ENCODE results near the gene BABAM2. TPM values are rescaled to one million over a fixed set of nuclear protein-coding genes. Genes with fewer than 3 reads are reported as not detected.

Gene BABAM2
- total RNA-seq, 2 experiments from 2014 or later, result 19.7 to 33.2 TPM

DNA sequence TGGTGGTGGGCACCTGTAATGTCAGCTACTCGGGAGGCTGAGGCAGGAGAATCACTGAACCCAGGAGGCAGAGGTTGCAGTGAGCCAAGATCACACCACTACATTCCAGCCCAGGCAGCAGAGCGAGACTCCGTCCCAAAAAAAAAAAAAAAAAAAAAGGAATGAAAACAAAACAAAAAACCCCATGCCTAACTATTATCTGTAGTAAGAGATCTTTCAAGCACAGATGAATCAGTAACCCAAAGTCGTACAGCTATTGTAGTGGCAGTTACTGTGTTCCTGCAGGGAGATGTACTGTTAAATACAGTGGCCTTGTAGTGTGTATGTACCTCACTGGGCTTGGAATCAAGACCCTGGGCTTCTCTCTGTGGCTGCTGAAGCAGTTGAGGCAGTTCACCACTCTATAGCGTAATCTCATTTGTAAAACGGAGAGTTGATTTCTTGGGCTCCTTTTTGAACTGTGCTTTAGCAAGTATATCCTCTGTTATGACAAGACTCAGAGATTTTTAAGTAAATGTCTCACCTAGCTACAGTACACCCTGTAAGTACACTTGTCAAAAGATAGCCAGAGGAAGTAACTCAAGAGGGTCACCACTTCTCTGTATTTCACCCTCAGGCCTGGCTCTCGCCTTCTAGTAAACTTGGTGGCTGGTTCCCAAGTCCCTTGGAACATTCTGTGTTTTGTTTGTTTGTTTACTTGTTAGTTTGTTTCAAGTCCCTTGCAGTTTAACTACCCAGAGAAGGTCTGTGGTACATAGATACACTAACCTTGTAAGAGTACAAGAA, 392.5 kb downstream of the BABAM2 start:
- Histone ChIP-seq H3K4me2 (ENCODE audit: low read length) (no peak overlapping the region), H3K9me3 (ENCODE audit: low read length) (no peaks in the 10 kb centered on the region), H3K9me2 (ENCODE audit: insufficient read depth, low read length) (no peaks in the 10 kb centered on the region), H3K79me2 (ENCODE audit: insufficient read depth, low read depth, low read length) (no peaks in the 10 kb centered on the region), H3K4me1 (ENCODE audit: insufficient read depth, low read length, poor library complexity, severe bottlenecking) (no peaks in the 10 kb centered on the region), H3K36me3 (ENCODE audit: insufficient read depth, low read length) (no peaks in the 10 kb centered on the region), H2AFZ (ENCODE audit: low read length) (no peak overlapping the region), H3K4me3 (ENCODE audit: low read depth, low read length, poor library complexity, severe bottlenecking) (no peak overlapping the region), H3K27ac (ENCODE audit: low read depth, low read length, poor library complexity, severe bottlenecking) (no peak overlapping the region), H4K20me1 (ENCODE audit: insufficient read depth, low read length) (no peaks in the 10 kb centered on the region)
- CTCF ChIA-PET (ENCODE audit: unreplicated experiment), result no interaction called here
- no peak for DNase-seq (ENCODE audit: low spot score)
- POLR2A ChIA-PET, result no interaction called here
- intact Hi-C loops (cut with micrococcal nuclease; ENCODE audit: unreplicated experiment), result no loop called here
- no peak for TF ChIP-seq EZH2phosphoT487 (IDR thresholded peaks at IDR 0.05; ENCODE audit: borderline replicate concordance, low read depth, low read length)
- TF ChIP-seq, protein P1, sequence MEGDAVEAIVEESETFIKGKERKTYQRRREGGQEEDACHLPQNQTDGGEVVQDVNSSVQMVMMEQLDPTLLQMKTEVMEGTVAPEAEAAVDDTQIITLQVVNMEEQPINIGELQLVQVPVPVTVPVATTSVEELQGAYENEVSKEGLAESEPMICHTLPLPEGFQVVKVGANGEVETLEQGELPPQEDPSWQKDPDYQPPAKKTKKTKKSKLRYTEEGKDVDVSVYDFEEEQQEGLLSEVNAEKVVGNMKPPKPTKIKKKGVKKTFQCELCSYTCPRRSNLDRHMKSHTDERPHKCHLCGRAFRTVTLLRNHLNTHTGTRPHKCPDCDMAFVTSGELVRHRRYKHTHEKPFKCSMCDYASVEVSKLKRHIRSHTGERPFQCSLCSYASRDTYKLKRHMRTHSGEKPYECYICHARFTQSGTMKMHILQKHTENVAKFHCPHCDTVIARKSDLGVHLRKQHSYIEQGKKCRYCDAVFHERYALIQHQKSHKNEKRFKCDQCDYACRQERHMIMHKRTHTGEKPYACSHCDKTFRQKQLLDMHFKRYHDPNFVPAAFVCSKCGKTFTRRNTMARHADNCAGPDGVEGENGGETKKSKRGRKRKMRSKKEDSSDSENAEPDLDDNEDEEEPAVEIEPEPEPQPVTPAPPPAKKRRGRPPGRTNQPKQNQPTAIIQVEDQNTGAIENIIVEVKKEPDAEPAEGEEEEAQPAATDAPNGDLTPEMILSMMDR (conservative IDR thresholded peaks at IDR 0.05; ENCODE audit: low read length), result no peak
- no TSS peak for BruUV-seq (replicated peaks)

DNA sequence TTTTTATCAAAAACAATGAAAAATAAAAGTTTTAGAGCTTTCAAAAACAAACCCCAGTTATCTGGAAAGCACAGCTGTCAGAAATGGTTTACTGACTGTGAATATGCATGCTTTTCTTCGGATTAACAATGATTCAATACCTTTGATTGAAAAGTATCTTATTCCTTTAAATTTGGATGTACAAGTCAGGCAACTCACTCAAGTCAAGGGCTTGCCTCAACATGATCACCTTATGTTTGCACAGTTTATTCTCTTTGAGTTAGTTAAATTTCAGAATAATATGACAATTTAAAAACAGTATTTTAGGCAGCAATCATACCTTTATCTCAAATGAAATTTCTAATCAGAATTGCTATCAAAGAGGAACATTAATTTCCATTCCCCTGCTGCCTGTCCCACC, 393.3 kb downstream of the BABAM2 start:
- POLR2A ChIA-PET, result interaction anchor here (0.6 kb wide), 1 partner anchor 192 kb away, joined by 3 read pairs; no protein-coding TSS in a partner anchor
- DNase-seq (ENCODE audit: low spot score), result no peak
- Histone ChIP-seq H3K9me2 (ENCODE audit: insufficient read depth, low read length) (no peaks in the 10 kb centered on the region), H3K4me2 (ENCODE audit: low read length) (no peak overlapping the region), H3K9me3 (ENCODE audit: low read length) (no peaks in the 10 kb centered on the region), H3K27ac (ENCODE audit: low read depth, low read length, poor library complexity, severe bottlenecking) (no peak overlapping the region), H3K79me2 (ENCODE audit: insufficient read depth, low read depth, low read length) (no peaks in the 10 kb centered on the region), H4K20me1 (ENCODE audit: insufficient read depth, low read length) (no peaks in the 10 kb centered on the region), H3K36me3 (ENCODE audit: insufficient read depth, low read length) (no peaks in the 10 kb centered on the region), H2AFZ (ENCODE audit: low read length) (no peak overlapping the region), H3K4me3 (ENCODE audit: low read depth, low read length, poor library complexity, severe bottlenecking) (no peak overlapping the region), H3K4me1 (ENCODE audit: insufficient read depth, low read length, poor library complexity, severe bottlenecking) (no peaks in the 10 kb centered on the region)
- CTCF ChIA-PET (ENCODE audit: unreplicated experiment), result no interaction called here
- no TSS peak for BruUV-seq (replicated peaks)
- no peak for TF ChIP-seq EZH2phosphoT487 (IDR thresholded peaks at IDR 0.05; ENCODE audit: borderline replicate concordance, low read depth, low read length)
- TF ChIP-seq, protein P1 (conservative IDR thresholded peaks at IDR 0.05; ENCODE audit: low read length), result no peak
- intact Hi-C loops (cut with micrococcal nuclease; ENCODE audit: unreplicated experiment), result no loop called here

DNA sequence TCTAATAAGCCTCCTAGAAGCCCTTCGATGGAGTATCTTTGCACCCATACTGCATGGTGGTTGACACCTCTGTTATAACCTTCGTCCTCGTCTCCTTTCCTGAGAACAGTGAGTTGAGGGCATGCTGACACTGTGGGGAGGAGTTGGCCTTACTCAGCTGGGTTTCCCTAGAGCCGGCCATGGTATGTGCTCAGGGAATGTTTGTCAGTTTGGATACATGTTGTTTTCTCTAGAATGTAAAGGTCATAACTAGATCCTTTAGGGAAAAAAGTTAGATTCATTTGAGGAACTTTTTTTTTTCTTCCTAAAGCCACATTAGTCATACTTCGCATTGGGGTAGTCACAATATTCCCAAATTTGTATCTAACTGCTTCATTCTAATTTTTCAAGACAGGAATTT, 396.1 kb downstream of the BABAM2 start:
- no peaks in the 10 kb centered on the region for H3K4me1 ChIP-seq (ENCODE audit: insufficient read depth, low read length, poor library complexity, severe bottlenecking)
- no peak for DNase-seq (ENCODE audit: low spot score)
- ChIA-PET CTCF (ENCODE audit: unreplicated experiment) (no interaction called here), POLR2A (interaction anchor here (0.7 kb wide), 1 partner anchor 253 kb away, joined by 3 read pairs; no protein-coding TSS in a partner anchor)
- H3K27ac ChIP-seq (ENCODE audit: low read depth, low read length, poor library complexity, severe bottlenecking), result no peak overlapping the region
- no peaks in the 10 kb centered on the region for H3K79me2 ChIP-seq (ENCODE audit: insufficient read depth, low read depth, low read length)
- H3K4me2 ChIP-seq (ENCODE audit: low read length), result no peak overlapping the region
- H3K4me3 ChIP-seq (ENCODE audit: low read depth, low read length, poor library complexity, severe bottlenecking), result no peak overlapping the region
- H2AFZ ChIP-seq (ENCODE audit: low read length), result no peak overlapping the region
- H3K9me2 ChIP-seq (ENCODE audit: insufficient read depth, low read length), result no peaks in the 10 kb centered on the region
- TF ChIP-seq, protein P1 (conservative IDR thresholded peaks at IDR 0.05; ENCODE audit: low read length), result no peak
- no peak for TF ChIP-seq EZH2phosphoT487 (IDR thresholded peaks at IDR 0.05; ENCODE audit: borderline replicate concordance, low read depth, low read length)
- no TSS peak for BruUV-seq (replicated peaks)
- intact Hi-C loops (cut with micrococcal nuclease; ENCODE audit: unreplicated experiment), result no loop called here
- no peaks in the 10 kb centered on the region for H3K36me3 ChIP-seq (ENCODE audit: insufficient read depth, low read length)
- H4K20me1 ChIP-seq (ENCODE audit: insufficient read depth, low read length), result no peaks in the 10 kb centered on the region
- H3K9me3 ChIP-seq (ENCODE audit: low read length), result no peaks in the 10 kb centered on the region
